ENCODE results near the gene ZNF236.

ZNF236 gene

GRCh38 chr18:76821875-76822505, 367 bp upstream of the ZNF236 start:
- peak; percentile 64 for DNase-seq

GRCh38 chr18:76823161-76823538, 793 bp downstream of the ZNF236 start:
- DNase-seq = no peak

- DNase-seq = no peak
Observed at GRCh38 chr18:76823587-76824011, 1.2 kb downstream of the ZNF236 start.

- DNase-seq = no peak
Observed at GRCh38 chr18:76824145-76824676, 1.9 kb downstream of the ZNF236 start.

GRCh38 chr18:76824754-76825153, 2.4 kb downstream of the ZNF236 start:
- DNase-seq = no peak

GRCh38 chr18:76827205-76828200, 5.1 kb downstream of the ZNF236 start:
- DNase-seq = no peak

GRCh38 chr18:76834379-76834778, 12.0 kb downstream of the ZNF236 start:
- no peak for DNase-seq

GRCh38 chr18:76835380-76835779, 13.0 kb downstream of the ZNF236 start:
- no peak for DNase-seq

- no peak for DNase-seq
Observed at GRCh38 chr18:76837071-76837470, 14.7 kb downstream of the ZNF236 start.

GRCh38 chr18:76838182-76838581, 15.8 kb downstream of the ZNF236 start:
- DNase-seq = no peak

- no peak for DNase-seq
Observed at GRCh38 chr18:76839086-76839794, 16.9 kb downstream of the ZNF236 start.

GRCh38 chr18:76842837-76843530, 20.6 kb downstream of the ZNF236 start:
- no peak for DNase-seq

- no peak for DNase-seq
Observed at GRCh38 chr18:76844144-76844543, 21.8 kb downstream of the ZNF236 start.

GRCh38 chr18:76844742-76845477, 22.6 kb downstream of the ZNF236 start:
- no peak for DNase-seq

- DNase-seq = no peak
Observed at GRCh38 chr18:76846217-76846616, 23.9 kb downstream of the ZNF236 start.

- no peak for DNase-seq
Observed at GRCh38 chr18:76847916-76848315, 25.6 kb downstream of the ZNF236 start.

GRCh38 chr18:76850112-76850511, 27.8 kb downstream of the ZNF236 start:
- no peak for DNase-seq

- no peak for DNase-seq
Observed at GRCh38 chr18:76855594-76855993, 33.2 kb downstream of the ZNF236 start.

GRCh38 chr18:76857476-76857875, 35.1 kb downstream of the ZNF236 start:
- no peak for DNase-seq

- no peak for DNase-seq
Observed at GRCh38 chr18:76859474-76860339, 37.4 kb downstream of the ZNF236 start.

GRCh38 chr18:76860411-76860810, 38.1 kb downstream of the ZNF236 start:
- no peak for DNase-seq
